Small intestine (tissue), 7 donors: ENCODE results near the gene SCN1A. TPM values are rescaled to one million over a fixed set of nuclear protein-coding genes. Genes with fewer than 3 reads are reported as not detected.
A peak's percentile ranks its signal among the peaks of the same experiment; 100 is the strongest.

ENCODE experiments used
- DNase-seq, 2 donors: peaks; one replicate each; pipeline versions ENCODE4 v3.0.0 to v3.0.0-alpha.2; 2013
- FAIRE-seq: peaks from 2 replicates; lab custom pipeline; 2012; peaks lifted over from hg19 to GRCh38; lab: Jason Lieb, UNC
- H3K27ac ChIP-seq, 3 donors: one replicate each; pipeline ENCODE4 v1.5.1; 2013; ENCODE audit warnings: low read length in 2 of 3, mild to moderate bottlenecking in 2 of 3, control low read depth in 1 of 3, inconsistent platforms in 1 of 3, low read depth in 1 of 3, moderate library complexity in 1 of 3
- H3K27me3 ChIP-seq, 3 donors: one replicate each; pipeline ENCODE4 v1.6.1; 2013; ENCODE audit warnings: low read length in 3 of 3, inconsistent platforms in 1 of 3; ENCODE audit not compliant: control insufficient read depth in 3 of 3, insufficient read depth in 3 of 3
- H3K36me3 ChIP-seq, 3 donors: one replicate each; pipeline ENCODE4 v1.6.1; 2013; ENCODE audit warnings: low read length in 3 of 3, inconsistent platforms in 1 of 3, low read depth in 1 of 3, mild to moderate bottlenecking in 1 of 3, moderate library complexity in 1 of 3; ENCODE audit not compliant: control insufficient read depth in 3 of 3, insufficient read depth in 2 of 3
- H3K4me1 ChIP-seq, 3 donors: one replicate each; pipeline ENCODE4 v1.6.1; 2013; ENCODE audit warnings: low read length in 2 of 3, inconsistent platforms in 1 of 3, low read depth in 1 of 3, mild to moderate bottlenecking in 1 of 3, moderate library complexity in 1 of 3; ENCODE audit not compliant: control insufficient read depth in 3 of 3, insufficient read depth in 2 of 3
- H3K4me3 ChIP-seq, 3 donors: one replicate each; pipeline ENCODE4 v1.5.1; 2013; ENCODE audit warnings: low read length in 3 of 3, control low read depth in 1 of 3, inconsistent platforms in 1 of 3, low read depth in 1 of 3, mild to moderate bottlenecking in 1 of 3, moderate library complexity in 1 of 3
- H3K9me3 ChIP-seq, 2 donors: one replicate each; pipeline ENCODE4 v1.6.1; 2013; ENCODE audit warnings: low read depth in 1 of 2, low read length in 1 of 2; ENCODE audit not compliant: control insufficient read depth in 2 of 2, insufficient read depth in 1 of 2
- WGBS, 3 donors: extraction: QIAGEN DNeasy Blood & Tissue Kit; methylation state at CpG; one replicate each; pipeline ENCODE4 v1.1.7; 2013; 5-methylcytosine and 5-hydroxymethylcytosine counted together
- polyA plus RNA-seq, 4 donors: library from polyadenylated mRNA; stranded (reverse) in 3 of 4; unstranded in 1 of 4; fragments of 200-250 nt in 3 of 4; fragments of 120-200 nt in 1 of 4; gene quantifications; one replicate each; pipeline versions ENCODE4 v1.2.1 to v1.2.3, GENCODE V29; 2013
- donor health status: healthy with polysubstance abuse.
- donor health status: control.
- donor health status: control.
- donor health status: Bipolar disorder and iron deficiency.
- donor health status: healthy.

The SCN1A gene
- polyA plus RNA-seq, 4 donors = 0.10 to 0.18 TPM; not detected in 2

DNA sequence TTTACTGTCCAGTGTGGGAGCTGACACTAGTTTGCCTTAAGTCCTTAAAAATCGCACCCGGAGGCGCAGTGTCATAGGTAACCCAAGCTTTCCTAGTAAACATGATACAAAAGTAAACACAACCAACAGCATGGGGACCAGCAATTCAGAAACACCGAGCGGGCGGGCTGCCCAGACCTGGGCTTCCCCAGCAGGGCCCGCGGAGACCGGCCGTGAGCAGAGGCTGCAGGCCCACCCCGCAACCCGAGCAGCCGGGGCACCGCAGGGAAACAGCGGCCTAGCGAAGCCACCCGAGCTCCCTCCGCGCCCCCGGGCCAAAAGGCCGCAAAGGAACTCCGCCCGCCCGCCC, 174.5 kb downstream of the SCN1A start:
- Histone ChIP-seq H3K9me3 (no peaks in the 10 kb centered on the region), H3K36me3 (peaks cover 0 to 2% (median 0%) of the 10 kb centered on the region in 3 donors), H3K27ac (peak overlapping the region; percentile 55 to 90 (median 88)), H3K4me3 (peak overlapping the region; percentile 58 to 84 (median 78)), H3K4me1 (peaks cover 0 to 3% (median 2%) of the 10 kb centered on the region in 3 donors), H3K27me3 (no peaks in the 10 kb centered on the region)
- DNase-seq = no peak
- 0% methylated on average over 17 to 24 of the region's 24 CpGs for WGBS, 3 donors
- FAIRE-seq = no peak

DNA sequence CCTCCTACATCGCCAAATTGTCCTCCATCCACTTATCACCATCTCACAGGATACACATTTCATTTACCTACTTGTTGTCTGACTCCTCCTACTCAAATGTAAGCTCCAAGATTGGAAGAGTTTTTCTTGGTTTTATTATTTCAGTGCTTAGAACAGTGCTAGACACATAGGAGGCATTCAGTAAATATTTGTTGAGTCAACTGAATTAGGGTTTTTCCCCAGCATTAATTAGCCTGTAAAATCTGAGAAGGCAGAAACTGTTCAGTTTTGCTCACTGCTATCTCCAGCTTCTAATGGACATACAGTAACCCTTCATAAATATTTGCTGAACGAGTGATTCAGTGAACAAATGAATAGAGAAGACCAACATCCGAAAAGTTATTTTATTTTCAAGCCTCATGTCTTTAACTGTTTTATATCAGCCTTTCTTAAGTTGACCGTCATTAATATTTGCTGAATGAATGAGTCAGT, 175.0 kb downstream of the SCN1A start:
- FAIRE-seq = no peak
- DNase-seq = peak; percentile 20 to 32
- Histone ChIP-seq H3K36me3 (peaks cover 0 to 2% (median 0%) of the 10 kb centered on the region in 3 donors), H3K27ac (peak overlapping the region in 1 of 3 donors; percentile 88), H3K4me1 (peaks cover 0 to 3% (median 2%) of the 10 kb centered on the region in 3 donors), H3K9me3 (no peaks in the 10 kb centered on the region), H3K27me3 (no peaks in the 10 kb centered on the region), H3K4me3 (peak overlapping the region; percentile 58 to 84 (median 78))
- 6 to 15% (median 12%) methylated on average over 4 of the region's 4 CpGs for WGBS, 3 donors

DNA sequence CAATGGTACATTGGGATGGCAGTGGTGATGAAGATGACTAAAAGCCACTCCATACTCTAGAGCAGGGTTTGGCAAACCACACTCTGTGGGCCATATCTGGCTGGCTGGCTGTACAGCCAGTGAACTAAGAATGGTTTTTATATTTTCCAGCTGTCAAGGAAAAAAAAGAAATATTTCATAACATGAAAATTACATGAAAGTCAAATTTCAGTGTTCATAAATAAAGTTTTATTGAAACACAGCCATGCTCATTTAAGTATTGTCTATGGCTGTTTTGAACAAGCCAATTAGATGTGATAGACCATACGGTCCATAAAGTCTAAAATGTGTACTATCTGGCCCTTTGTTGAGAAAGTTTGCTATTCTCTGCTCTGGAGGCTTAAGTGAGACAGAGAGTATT, 175.7 kb downstream of the SCN1A start:
- DNase-seq = no peak
- no peak overlapping the region for H3K4me3 ChIP-seq
- no peaks in the 10 kb centered on the region for H3K9me3 ChIP-seq
- no peak overlapping the region for H3K27ac ChIP-seq
- WGBS, 3 donors = 0% methylated on average over 1 of the region's 1 CpG
- peaks cover 0 to 3% (median 2%) of the 10 kb centered on the region in 3 donors for H3K4me1 ChIP-seq
- peaks cover 0 to 2% (median 0%) of the 10 kb centered on the region in 3 donors for H3K36me3 ChIP-seq
- no peaks in the 10 kb centered on the region for H3K27me3 ChIP-seq
- no peak for FAIRE-seq

DNA sequence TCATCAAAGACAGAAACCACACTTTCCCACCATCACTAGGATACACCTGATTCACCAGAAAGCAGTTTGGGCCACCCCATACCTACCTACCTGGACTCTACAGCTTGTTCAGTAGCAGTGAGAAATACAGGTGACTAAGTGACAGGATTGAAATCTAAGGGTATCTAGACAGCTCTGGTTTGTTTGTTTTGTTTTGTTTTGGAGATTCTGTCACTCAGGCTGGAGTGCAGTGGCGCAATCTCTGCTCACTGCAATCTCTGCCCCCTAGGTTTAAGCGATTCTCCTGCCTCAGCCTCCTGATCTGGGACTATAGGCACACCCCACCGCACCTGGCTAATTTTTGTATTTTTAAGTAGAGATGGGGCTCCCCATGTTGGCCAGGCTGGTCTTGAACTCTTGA, 177.4 kb downstream of the SCN1A start:
- Histone ChIP-seq H3K27ac (no peak overlapping the region), H3K27me3 (no peaks in the 10 kb centered on the region), H3K4me3 (no peak overlapping the region), H3K9me3 (no peaks in the 10 kb centered on the region), H3K36me3 (peaks cover 0 to 11% (median 0%) of the 10 kb centered on the region in 3 donors), H3K4me1 (peaks cover 0 to 3% (median 2%) of the 10 kb centered on the region in 3 donors)
- DNase-seq (no peak), FAIRE-seq (no peak)
- WGBS, 3 donors = 96 to 98% (median 96%) methylated on average over 3 of the region's 3 CpGs

DNA sequence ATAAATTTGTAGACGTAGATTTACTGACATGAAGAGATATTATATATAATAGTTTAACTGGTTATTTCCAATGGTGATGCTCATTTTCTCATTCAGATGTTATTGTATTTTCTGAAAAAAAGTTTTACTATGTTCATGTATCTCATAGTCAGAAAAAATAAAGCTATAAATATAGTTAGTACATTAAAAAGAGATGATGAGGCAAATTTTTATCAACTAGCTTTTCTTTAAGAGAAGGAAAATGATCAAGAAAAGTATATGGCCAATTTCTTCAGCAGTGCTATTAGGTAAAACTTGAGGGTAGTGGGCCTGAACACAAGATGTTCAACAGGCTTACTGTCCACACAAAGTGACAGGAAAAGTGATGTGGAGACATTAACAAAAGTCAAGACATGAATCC, 186.0 kb downstream of the SCN1A start:
- WGBS, 3 donors = 94 to 98% (median 94%) methylated on average over 1 of the region's 1 CpG
- FAIRE-seq = no peak
- no peak for DNase-seq
- Histone ChIP-seq H3K4me3 (no peak overlapping the region), H3K9me3 (no peaks in the 10 kb centered on the region), H3K27ac (no peak overlapping the region), H3K36me3 (peaks cover 4 to 16% (median 9%) of the 10 kb centered on the region in 3 donors), H3K4me1 (no peaks in the 10 kb centered on the region), H3K27me3 (no peaks in the 10 kb centered on the region)

DNA sequence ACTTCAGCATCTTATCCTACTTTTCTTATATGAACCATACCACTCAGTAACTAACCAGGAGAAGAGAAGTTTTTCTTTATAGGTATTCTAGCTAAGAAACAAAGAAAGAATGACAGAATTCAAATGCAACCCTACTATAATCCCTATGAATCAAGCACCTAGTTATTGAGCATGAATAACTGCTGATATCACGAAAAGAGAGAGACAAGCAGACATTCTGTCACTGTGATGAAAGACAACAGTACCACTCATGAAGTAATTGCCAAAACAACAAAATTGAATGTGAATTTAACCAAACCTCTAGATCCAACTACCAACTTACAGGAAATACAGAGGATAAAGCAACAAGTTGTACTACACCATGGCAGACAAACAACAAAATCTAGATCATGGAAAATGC, 189.6 kb downstream of the SCN1A start:
- DNase-seq (no peak), FAIRE-seq (no peak)
- H3K27me3 ChIP-seq = no peaks in the 10 kb centered on the region
- H3K27ac ChIP-seq = no peak overlapping the region
- no peaks in the 10 kb centered on the region for H3K9me3 ChIP-seq
- no peaks in the 10 kb centered on the region for H3K4me1 ChIP-seq
- H3K4me3 ChIP-seq = no peak overlapping the region
- peaks cover 4 to 10% (median 9%) of the 10 kb centered on the region in 3 donors for H3K36me3 ChIP-seq
- 93 to 100% (median 95%) methylated on average over 1 of the region's 1 CpG for WGBS, 3 donors

Other genes with a start within 250 kb of the SCN1A start
- 10 to 100 TPM in 1 of 4 donors, 1 to 10 TPM in 3; 3.2 to 17.7 (median 3.8) TPM for gene TTC21B, start 174.2 kb downstream of the SCN1A start, polyA plus RNA-seq
- 1 to 10 TPM in 2 of 4 donors, under 1 TPM in 1, not detected in 1; 0.27 to 2.1 (median 1.7) TPM for gene SCN9A, start 247.9 kb upstream of the SCN1A start, polyA plus RNA-seq